IPS-NIHi11 (cell line): ENCODE data around the gene DCAF5.

Source experiments
- DNase-seq: peaks from one replicate; pipeline ENCODE4 v3.0.0; 2012; ENCODE audit warnings: mixed read lengths, low spot score

DCAF5 gene

GRCh38 chr14:69141550-69141949 is 11.4 kb downstream of the DCAF5 start:
- DNase-seq: no peak

GRCh38 chr14:69139743-69140142 is 13.2 kb downstream of the DCAF5 start:
- no peak for DNase-seq

GRCh38 chr14:69137843-69138535 is 14.9 kb downstream of the DCAF5 start:
- DNase-seq: no peak

- no peak for DNase-seq
These were observed 15.5 kb downstream of the DCAF5 start for GRCh38 chr14:69137416-69137815.

- no peak for DNase-seq
These were observed 17.8 kb downstream of the DCAF5 start for GRCh38 chr14:69135133-69135532.

GRCh38 chr14:69133206-69134125 is 19.5 kb downstream of the DCAF5 start:
- no peak for DNase-seq

- DNase-seq: no peak
These were observed 20.3 kb downstream of the DCAF5 start for GRCh38 chr14:69132513-69133181.

- no peak for DNase-seq
These were observed 21.7 kb downstream of the DCAF5 start for GRCh38 chr14:69131176-69131575.

- DNase-seq: peak; percentile 82
These were observed 23.5 kb downstream of the DCAF5 start for GRCh38 chr14:69129264-69129880.

GRCh38 chr14:69118305-69118704 is 34.6 kb downstream of the DCAF5 start:
- no peak for DNase-seq

GRCh38 chr14:69117020-69117767 is 35.7 kb downstream of the DCAF5 start:
- no peak for DNase-seq

- DNase-seq: no peak
These were observed 37.3 kb downstream of the DCAF5 start for GRCh38 chr14:69115407-69116185.

- no peak for DNase-seq
These were observed 38.2 kb downstream of the DCAF5 start for GRCh38 chr14:69114763-69115162.

- no peak for DNase-seq
These were observed 44.6 kb downstream of the DCAF5 start for GRCh38 chr14:69108358-69108757.

- DNase-seq: peak; percentile 68
These were observed 45.4 kb downstream of the DCAF5 start for GRCh38 chr14:69107407-69108003.

GRCh38 chr14:69106451-69106850 is 46.5 kb downstream of the DCAF5 start:
- no peak for DNase-seq

GRCh38 chr14:69105326-69105725 is 47.6 kb downstream of the DCAF5 start:
- no peak for DNase-seq

GRCh38 chr14:69101331-69101826 is 51.5 kb downstream of the DCAF5 start:
- DNase-seq: peak; percentile 29

- DNase-seq: no peak
These were observed 54.9 kb downstream of the DCAF5 start for GRCh38 chr14:69097974-69098373.
